ENCODE data around the gene SH3PXD2B. TPM values are rescaled to one million over a fixed set of nuclear protein-coding genes. Genes with fewer than 3 reads are reported as not detected.

SH3PXD2B gene
- total and polyA plus RNA-seq, 2 donors (not counting 1 experiment from before 2014, with no cell fraction given), result not detected

- Histone ChIP-seq H3K4me3 (ENCODE audit: control extremely low read depth in 1 of 5, extremely low read depth in 1 of 5, insufficient read depth in 1 of 5, low read depth in 2 of 5, low read length in 4 of 5) (no peak overlapping the region), H4K20me1 (ENCODE audit: control insufficient read depth, insufficient read depth, low read length, poor library complexity, severe bottlenecking) (no peaks in the 10 kb centered on the region), H3K27ac (ENCODE audit: low read length in 2 of 2) (no peak overlapping the region), H3K79me2 (ENCODE audit: control insufficient read depth, insufficient read depth, low read length) (no peaks in the 10 kb centered on the region), H3K27me3 (replicated peaks in 1 of 4; ENCODE audit: control extremely low read depth in 1 of 4, control insufficient read depth in 3 of 4, insufficient read depth in 4 of 4, low read length in 3 of 4) (no peaks in the 10 kb centered on the region), H3K4me2 (replicated peaks; ENCODE audit: low read depth, low read length, poor library complexity, severe bottlenecking) (no peak overlapping the region), H3K9me3 (ENCODE audit: control extremely low read depth in 1 of 3, control insufficient read depth in 2 of 3, insufficient read depth in 1 of 3, low read length in 2 of 3) (peaks cover 0 to 5% (median 0%) of the 10 kb centered on the region in 3 donors), H3K36me3 (replicated peaks in 1 of 2; ENCODE audit: control extremely low read depth in 1 of 2, control insufficient read depth in 1 of 2, extremely low read depth in 1 of 2, insufficient read depth in 2 of 2, low read length in 1 of 2) (no peaks in the 10 kb centered on the region), H2AFZ (ENCODE audit: insufficient read depth, low read depth, low read length, poor library complexity, severe bottlenecking) (no peak overlapping the region), H3K4me1 (ENCODE audit: control insufficient read depth in 2 of 2, insufficient read depth in 2 of 2, low read length in 2 of 2) (no peaks in the 10 kb centered on the region), H3K9ac (ENCODE audit: low read length) (no peak overlapping the region)
- Mint-ChIP-seq H3K4me1 (no peaks in the 10 kb centered on the region), H3K27me3 (peaks cover 7% of the 10 kb centered on the region), H3K9me3 (ENCODE audit: insufficient read depth) (no peaks in the 10 kb centered on the region), H3K4me3 (no peak overlapping the region), H3K27ac (no peak overlapping the region)
- ATAC-seq (ENCODE audit: low read depth) (no peak), DNase-seq (no peak)
- POLR2A ChIA-PET, result no interaction called here
- intact Hi-C loops (cut with micrococcal nuclease), result no loop called here
- CTCF ChIA-PET, result no interaction called here
- TF ChIP-seq EZH2 (IDR thresholded peaks at IDR 0.05; ENCODE audit: borderline replicate concordance, insufficient read depth, low read depth, low read length, poor library complexity, severe bottlenecking), result no peak
- TF ChIP-seq CTCF (IDR thresholded peaks at IDR 0.05), result no peak
- 70% methylated on average over 2 of the region's 4 CpGs for WGBS (ENCODE audit: insufficient coverage)
Measured at GRCh38 chr5:172362755-172363154, 91.6 kb downstream of the SH3PXD2B start.

DNA sequence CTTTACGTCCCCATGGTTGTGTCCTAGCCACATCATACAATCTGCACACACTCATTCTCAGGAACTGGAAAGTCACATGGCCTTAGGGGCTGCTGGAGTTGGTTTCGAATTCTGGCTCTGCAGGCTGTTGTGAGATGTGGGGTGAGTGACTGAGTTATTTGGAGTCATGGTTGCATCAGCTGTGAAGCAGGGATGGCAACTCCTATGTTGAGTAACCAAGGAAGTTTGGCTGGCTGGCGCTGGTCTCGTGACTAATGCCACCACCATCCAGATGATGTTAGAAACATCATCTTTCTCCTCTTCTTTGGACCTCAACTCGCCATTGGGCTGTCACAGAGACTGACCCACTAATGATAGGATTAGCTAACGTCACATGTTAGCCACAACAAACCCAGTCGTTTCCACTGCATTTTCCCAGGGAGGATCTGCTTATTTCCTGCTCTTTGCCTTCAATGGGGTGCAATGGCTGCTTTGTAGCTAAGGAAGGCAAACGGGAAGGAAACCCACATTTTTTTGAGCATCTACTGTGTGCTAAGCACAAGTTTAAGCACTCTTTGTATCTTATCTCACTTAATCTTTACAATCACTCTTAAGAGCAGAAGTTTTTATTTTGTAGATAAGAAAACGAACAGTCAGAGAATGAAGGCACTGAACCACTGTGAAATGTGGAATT is 92.6 kb downstream of the SH3PXD2B start:
- ChIA-PET POLR2A (no interaction called here), CTCF (no interaction called here)
- DNase-seq (no peak), ATAC-seq (ENCODE audit: low read depth) (no peak)
- WGBS (ENCODE audit: insufficient coverage), result 68% methylated on average over 7 of the region's 9 CpGs
- Histone ChIP-seq H3K9ac (ENCODE audit: low read length) (no peak overlapping the region), H4K20me1 (ENCODE audit: control insufficient read depth, insufficient read depth, low read length, poor library complexity, severe bottlenecking) (no peaks in the 10 kb centered on the region), H2AFZ (ENCODE audit: insufficient read depth, low read depth, low read length, poor library complexity, severe bottlenecking) (no peak overlapping the region), H3K36me3 (replicated peaks in 1 of 2; ENCODE audit: control extremely low read depth in 1 of 2, control insufficient read depth in 1 of 2, extremely low read depth in 1 of 2, insufficient read depth in 2 of 2, low read length in 1 of 2) (no peaks in the 10 kb centered on the region), H3K27ac (ENCODE audit: low read length in 2 of 2) (no peak overlapping the region), H3K27me3 (replicated peaks in 1 of 4; ENCODE audit: control extremely low read depth in 1 of 4, control insufficient read depth in 3 of 4, insufficient read depth in 4 of 4, low read length in 3 of 4) (no peaks in the 10 kb centered on the region), H3K79me2 (ENCODE audit: control insufficient read depth, insufficient read depth, low read length) (no peaks in the 10 kb centered on the region), H3K4me1 (ENCODE audit: control insufficient read depth in 2 of 2, insufficient read depth in 2 of 2, low read length in 2 of 2) (no peaks in the 10 kb centered on the region), H3K4me3 (ENCODE audit: control extremely low read depth in 1 of 5, extremely low read depth in 1 of 5, insufficient read depth in 1 of 5, low read depth in 2 of 5, low read length in 4 of 5) (no peak overlapping the region), H3K9me3 (ENCODE audit: control extremely low read depth in 1 of 3, control insufficient read depth in 2 of 3, insufficient read depth in 1 of 3, low read length in 2 of 3) (peaks cover 0 to 3% (median 0%) of the 10 kb centered on the region in 3 donors), H3K4me2 (replicated peaks; ENCODE audit: low read depth, low read length, poor library complexity, severe bottlenecking) (no peak overlapping the region)
- H3K27me3 Mint-ChIP-seq, result peaks cover 5% of the 10 kb centered on the region
- H3K27ac Mint-ChIP-seq, result no peak overlapping the region
- H3K9me3 Mint-ChIP-seq (ENCODE audit: insufficient read depth), result no peaks in the 10 kb centered on the region
- intact Hi-C loops (cut with micrococcal nuclease), result no loop called here
- no peak overlapping the region for H3K4me3 Mint-ChIP-seq
- TF ChIP-seq CTCF (IDR thresholded peaks at IDR 0.05), result no peak
- TF ChIP-seq EZH2 (IDR thresholded peaks at IDR 0.05; ENCODE audit: borderline replicate concordance, insufficient read depth, low read depth, low read length, poor library complexity, severe bottlenecking), result no peak
- H3K4me1 Mint-ChIP-seq, result no peaks in the 10 kb centered on the region

Data from B cell (primary cell).